Activated gamma-delta T cell (primary cell): Measurements from ENCODE around the gene ZBTB24.

Experiments used
- DNase-seq: peaks from one replicate; lab custom pipeline; 2025; lab: John Stamatoyannopoulos, UW

The ZBTB24 gene

DNA sequence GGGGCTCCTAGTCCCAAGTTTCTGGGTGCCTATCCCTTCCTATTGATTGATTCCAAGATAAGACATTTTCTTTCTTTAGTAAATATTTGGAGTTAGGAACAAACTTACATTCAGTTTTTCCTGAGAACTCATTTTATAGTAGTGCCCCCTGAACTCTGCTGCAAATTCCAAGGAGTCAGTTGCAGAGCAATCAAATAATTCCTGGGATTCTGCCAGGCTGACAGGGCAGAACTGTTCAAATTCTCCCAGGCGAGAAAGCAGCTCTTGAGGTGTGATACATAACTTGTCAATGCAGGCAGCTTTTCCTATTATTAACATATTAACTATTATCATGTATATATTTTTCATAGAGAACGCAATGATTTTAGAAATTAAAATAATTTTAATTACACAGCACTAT, 15.9 kb upstream of the ZBTB24 start:
- DNase-seq, result no peak

DNA sequence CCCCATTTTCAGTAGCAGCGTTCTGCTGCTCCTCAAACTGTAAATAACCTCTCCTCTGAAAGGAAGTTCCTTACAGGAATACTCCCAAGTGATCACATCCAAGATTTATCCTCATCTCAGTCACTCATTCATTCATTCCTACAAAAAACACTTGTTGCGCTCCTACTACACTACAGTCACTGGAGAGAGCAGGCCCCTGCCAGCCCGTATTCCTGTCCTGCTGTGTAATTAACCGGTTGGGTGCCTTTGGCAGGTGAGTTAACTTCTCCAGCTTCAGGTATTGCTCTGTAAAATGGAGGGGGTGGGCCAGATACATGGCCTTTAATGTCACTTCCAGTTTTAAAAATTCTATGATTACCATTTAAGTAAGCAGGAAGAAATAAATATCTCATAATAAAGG, 15.0 kb upstream of the ZBTB24 start:
- no peak for DNase-seq

DNA sequence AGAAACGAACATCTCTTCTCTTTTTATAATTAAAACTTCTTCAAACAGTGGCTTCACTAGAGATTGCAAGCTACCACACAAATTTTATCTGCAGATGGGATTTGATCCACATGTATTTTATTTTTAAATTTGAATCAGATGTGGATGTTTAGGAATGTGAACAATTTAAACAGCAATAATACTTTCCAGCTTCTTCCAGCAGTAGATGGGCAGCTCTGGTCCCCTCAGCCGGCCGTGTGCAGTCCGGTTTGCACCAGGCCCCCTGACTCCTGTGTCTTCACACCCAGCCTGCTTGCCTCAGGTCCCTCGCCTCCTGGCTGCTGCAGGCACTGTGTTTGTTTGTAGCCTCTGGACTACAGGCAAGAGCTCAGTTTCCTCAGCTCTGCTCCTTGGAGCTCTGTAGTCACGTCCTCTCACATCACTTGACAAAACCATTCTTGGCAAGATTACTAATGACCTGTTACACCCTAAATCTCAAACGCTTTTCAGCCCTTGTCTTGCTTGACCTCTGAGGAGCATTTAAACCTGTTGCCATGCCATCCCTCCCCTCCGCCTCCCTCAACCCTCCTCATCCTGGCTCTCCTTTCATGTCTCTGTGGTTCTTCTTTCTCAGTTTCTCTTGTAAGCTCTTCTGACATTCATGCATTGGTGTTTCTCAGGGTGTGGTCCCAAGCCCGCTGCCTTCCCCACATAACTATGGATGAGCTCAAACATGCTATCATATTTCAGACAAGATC, 13.2 kb upstream of the ZBTB24 start:
- DNase-seq, result no peak

DNA sequence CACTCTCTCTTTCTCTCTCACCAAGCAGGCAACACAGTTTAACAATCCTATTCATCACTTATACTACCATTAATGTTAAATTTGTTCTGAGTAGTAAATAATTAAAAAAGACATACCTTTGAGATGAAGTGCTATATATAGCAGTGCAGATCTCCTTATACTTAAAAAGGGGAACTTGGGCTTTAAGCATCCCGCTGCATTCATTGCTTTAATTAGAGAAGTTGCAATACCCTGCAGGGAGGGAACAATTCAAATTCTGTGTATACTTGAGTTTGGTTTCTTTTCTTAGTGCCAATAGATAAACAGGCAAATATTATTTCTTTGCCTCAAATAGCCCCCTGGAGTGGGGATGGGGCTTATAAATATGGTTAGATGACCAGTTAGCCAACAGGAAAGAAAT, 10.8 kb upstream of the ZBTB24 start:
- no peak for DNase-seq

DNA sequence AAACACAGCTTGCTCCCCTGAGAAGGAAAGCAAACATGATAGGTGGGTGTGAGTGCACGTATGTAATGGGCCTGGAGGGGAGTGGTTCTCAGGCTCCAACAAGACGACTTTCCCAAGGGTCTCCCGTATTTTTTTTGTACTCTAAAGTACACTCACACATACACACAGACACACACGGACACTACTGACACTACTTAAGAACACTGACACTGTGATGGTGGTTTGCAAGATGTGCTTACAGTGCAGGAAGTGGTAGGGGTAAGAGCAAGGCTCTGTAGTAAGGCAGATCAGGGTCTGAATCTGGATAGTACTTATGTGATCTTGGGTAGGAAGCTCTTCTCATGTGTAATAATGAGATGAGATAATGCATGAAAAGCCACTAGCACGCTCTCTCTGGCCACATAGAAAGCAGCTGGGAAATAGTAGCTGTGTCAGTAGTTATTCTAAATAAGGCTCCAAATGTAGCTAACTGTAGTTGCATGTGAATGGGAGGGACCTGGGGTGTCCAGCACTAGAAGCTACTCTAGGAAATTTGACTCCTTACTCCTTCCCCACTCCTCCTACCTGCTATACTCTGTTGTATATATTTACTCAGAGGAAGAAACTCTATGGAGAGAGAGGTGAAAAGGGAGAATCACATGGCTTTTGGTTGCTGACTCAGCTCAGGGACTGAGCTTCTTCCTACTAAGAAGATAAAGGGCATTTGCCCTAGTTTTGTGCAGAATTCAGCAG, 8.4 kb upstream of the ZBTB24 start:
- no peak for DNase-seq

DNA sequence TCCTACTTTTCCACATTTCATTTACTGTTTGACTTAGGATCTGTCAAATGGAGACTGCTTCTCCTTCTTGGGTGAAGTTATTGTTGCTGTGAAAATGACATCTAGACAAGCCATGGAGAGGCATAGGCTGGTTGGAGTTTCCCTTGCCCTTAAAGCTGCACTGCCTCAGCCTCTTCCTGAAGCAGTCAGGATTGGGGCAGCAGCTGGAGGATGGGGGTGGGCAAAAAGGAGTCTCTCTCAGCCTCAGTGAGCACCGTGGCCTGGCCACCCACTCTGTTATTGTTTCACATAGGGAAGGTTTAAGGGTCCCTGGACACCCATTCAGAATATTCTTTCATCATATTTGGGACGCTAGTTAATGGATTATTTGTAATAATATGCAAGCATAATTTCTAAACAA, 7.7 kb upstream of the ZBTB24 start:
- DNase-seq, result no peak

DNA sequence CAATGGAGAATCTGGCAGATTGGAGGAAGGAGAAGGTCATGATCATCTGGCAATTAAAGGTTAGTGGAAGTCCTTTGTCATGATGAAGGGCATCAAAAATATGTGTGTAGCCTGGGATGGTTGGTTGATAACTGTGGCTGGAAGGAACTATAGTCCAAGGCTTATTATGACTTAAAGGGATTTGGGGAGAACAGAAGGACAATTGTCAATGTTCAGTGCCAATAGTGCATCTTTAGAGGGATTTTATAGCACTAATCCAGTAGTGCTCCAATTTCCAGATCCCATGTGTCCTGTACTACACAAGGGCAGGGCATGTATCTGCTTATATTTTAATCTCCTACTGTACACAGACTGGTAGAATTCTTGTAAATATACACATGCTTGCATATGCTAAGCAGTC, 5.0 kb upstream of the ZBTB24 start:
- DNase-seq, result no peak

DNA sequence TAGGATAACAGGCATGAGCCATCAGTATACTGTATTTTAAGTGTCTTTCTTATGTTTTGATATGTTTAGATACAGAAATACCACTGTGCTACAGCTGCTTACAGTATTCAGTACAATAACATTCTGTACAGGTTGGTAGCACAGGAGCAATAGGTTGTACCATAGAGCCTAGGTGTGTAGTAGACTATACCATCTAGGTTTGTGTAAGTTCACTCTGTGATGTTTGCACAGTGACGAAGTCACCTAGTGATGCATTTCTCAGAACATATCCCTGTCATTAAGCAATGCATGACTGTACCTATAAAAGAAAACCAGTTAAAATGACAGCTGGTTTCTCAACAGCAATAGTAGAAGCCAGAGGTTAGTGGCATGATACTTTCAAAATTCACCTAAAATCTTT, 3.0 kb upstream of the ZBTB24 start:
- no peak for DNase-seq

DNA sequence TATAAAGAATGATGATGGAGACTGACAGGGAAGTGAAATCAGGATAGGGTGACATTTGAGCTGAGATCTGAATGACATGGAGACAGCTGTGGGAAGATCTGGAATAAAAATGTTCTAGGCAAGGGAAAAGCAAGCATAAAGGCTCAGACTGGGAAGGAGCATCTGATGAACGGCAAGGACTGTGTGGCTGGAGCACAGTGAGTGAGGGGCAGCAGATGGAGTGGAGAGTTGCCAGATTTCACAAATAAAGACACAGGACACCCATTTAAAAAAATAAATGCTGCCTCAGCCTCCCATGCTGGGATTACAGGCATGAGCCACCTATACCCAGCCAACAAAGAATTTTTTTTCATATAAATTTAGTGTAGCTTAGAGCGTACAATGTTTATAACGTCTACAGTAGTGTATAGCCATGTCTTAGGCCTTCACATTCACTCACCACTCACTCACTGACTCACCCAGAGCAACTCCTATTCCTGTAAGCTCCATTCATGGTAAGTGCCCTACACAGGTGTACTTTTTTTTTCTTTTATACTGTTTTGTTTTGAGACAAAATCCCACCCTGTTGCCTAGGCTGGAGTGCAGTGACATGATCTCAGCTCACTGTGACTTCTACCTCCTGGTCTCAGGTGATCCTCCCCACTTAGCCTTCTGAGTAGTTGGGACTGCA, 2.4 kb upstream of the ZBTB24 start:
- DNase-seq, result no peak

DNA sequence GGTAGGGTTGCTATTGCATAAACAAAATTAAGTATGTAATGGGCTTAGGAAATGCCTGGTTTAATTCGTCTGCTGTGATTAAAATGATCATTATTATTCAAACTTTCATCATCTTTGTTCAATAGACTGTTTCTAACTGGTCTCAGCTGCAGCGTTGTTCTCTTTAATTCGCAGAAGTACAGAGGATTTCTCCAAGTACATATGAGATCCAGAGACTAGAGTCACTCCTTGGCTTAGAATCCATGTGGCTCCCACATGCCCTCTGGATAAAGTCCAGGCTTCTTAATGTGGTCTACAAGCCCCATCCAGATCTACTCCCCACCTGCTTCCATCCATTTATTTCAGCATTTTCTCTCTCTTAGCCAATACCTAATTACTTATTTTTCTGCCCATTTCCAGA, 1.1 kb upstream of the ZBTB24 start:
- DNase-seq, result no peak

DNA sequence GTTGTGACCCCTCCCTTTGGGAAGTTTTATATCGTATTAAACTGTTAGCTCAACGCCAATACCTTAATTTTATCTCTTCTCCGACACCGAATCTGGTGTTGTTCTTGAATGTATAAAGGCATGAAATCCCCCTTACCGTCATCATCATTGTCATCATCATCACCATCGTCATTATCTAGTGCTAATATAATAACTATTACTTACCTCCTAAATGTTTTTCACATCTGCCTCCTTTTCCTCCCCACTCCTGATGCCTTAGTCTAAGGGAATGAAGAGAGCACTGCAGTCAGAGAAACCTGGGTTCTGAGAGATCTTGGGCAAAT, 677 bp upstream of the ZBTB24 start:
- no peak for DNase-seq

DNA sequence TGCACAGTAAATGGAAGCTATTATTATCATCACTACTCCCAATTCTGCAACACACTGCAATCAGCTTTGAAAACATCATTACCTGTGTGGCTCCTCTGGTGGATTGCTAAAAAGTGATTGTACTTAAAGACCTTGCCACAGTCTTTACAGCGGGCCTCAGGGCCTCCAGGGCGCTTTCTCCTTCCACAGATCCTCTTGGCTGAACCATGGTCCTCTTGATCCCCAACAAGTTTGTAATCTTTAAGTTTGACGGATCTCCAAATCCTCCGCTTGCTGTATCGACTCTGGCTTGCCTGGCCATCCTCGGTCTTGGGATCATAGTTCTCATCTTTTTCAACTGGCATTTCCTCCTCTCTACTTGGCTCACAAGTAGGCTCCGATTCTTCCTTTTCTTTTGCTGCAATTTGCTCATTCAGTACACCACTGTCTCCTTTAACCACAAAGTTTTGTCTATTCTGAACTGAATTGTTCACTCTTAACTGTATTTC, 2.0 kb downstream of the ZBTB24 start:
- DNase-seq, result no peak

DNA sequence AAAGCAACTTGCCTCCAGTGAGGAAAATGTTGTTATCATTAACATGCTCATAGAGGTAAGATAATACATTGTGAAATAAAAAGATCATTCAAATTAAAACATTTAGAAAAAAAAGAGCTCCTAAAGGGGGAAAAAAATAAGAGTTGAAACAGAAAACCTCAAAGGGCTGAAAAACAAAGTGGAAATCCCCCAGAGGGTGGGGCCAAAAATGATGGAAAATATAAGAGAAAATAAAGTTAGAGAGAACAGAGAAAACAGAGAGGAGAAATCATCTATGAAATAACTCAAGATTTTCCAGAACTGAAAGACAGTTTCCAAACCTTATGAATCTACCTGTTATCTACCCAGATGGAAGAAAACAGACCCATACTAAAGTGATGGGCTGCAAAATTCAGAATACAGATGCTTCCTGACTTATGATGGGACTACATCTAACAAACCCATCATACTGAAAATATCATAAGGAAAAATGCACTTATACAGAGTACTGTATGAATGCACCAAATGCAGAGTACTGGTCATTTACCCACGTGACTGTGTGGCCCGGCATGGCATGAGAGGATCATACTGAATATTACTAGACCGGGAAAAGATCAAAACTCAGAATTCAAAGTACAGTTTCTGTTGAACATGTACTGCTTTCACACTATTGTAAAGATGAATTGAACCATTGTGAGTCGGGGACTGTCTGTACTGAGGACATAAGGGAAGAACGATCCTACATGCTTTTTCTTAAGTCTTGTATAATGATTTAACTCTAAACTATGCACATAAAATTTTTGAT, 4.0 kb downstream of the ZBTB24 start:
- no peak for DNase-seq

DNA sequence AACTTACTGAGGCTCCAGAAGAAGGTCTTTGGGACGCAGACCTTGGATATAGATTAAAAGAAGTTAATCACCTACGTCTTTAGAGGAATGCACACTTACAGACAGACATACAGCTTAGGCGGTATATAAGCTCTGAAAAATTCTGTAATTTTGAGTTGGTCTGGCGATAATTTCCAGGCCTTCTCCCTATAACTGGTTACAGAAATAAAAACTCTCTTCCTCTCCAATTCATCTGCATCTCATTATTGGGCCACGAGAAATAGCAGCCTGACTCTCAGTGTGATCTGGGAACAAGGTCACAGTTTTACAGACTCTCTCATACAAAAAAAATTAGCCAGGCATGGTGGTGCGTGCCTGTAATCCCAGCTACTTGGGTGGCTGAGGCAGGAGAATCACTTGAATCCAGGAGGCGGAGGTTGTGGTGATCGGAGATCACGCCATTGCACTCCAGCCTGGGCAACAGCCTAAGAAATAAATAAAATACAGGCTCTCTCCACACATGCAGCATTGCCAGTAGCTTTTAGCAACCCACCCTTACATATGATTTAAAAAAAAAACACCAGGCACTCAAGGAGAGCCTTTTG, 4.7 kb downstream of the ZBTB24 start:
- no peak for DNase-seq

DNA sequence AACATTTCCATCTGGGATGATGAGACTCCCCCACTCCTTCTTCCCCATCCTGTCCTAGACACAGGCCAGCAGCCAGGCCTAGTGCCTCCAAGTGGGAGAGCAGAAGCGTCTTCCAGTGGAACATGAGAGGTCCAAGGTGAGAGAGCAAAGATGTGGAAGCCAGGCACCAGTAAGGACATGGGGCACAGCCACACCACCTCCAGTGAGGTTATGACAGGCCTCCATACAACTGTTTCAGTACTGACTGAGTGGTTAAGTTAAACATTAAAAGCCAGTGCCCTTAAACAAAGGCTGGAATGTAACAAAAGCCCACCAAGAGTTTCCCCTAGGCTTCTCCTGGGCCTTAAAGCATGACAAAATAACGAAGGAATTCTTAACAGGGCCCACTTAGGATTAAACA, 5.3 kb downstream of the ZBTB24 start:
- DNase-seq, result no peak

DNA sequence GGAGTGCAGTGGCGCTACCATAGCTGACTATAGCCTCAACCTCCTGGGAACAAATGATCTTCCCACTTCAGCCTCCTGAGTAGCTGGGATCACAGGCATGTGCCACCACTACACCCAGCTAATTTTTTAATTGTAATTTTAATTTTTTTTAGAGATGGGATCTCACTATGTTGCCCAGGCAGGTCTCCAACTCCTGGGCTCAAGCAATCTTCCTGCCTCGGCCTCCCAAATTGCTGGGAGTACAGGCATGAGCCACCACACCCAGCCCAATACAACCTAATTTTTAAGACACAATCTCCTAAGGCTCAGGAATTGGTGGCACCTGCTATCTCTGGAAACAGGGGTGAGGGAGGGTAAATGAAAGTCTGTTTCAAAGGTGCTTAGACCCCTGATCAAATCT, 5.8 kb downstream of the ZBTB24 start:
- DNase-seq, result no peak

DNA sequence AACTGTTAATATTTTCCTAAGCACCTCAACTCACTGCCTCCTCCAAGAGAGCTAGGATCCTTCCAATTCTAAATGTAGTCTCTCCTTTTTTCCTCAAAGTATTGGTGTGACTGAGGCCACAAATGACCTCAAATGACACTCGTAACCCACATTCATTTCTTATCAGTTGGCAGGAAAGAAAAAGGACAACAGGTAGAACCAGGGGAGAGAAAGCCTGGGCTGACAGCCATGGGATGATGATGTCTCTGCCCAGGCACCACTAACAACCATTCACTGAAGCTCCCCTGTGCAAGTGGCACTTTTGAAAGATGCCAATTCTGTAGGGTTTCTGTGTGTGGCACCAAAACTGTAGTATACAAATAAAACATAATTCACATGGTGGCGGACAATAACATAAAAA, 7.4 kb downstream of the ZBTB24 start:
- DNase-seq, result no peak

DNA sequence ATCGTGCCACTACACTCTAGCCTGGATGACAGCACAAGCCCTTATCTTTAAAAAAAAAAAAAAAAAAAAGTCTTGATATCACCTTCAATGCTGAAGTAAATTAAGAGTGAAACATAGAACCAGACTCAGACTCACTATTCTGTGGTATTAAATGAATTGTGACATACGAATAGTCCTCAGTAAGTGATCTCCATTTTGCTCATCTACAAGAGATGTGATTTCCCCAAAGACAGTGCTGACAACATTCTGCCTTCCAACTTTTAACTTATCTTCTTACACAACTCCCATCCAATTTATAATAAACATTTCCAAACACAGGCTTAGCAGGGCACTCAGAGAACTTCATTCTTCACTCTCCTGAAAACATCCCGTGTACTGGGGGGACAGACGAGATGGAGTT, 8.0 kb downstream of the ZBTB24 start:
- DNase-seq, result no peak

DNA sequence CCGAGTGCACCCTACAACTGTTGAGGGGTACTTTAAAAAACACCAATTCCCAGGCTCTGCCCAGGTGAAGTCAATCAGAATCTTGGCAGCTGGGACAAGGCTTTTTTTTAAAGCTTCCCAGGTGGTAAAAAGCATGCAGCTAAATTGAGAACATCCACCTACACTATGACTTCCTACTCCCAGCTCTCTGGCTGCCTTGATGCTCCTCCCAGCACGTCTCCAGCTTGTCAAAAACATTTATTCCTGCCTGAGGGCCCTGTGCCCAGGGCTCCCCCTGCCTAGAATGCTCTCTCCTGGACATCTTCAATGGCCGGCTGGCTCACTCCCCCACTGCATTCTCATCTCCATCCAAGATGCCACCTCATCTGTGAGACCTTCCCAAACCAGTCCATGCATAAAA, 9.9 kb downstream of the ZBTB24 start:
- no peak for DNase-seq

DNA sequence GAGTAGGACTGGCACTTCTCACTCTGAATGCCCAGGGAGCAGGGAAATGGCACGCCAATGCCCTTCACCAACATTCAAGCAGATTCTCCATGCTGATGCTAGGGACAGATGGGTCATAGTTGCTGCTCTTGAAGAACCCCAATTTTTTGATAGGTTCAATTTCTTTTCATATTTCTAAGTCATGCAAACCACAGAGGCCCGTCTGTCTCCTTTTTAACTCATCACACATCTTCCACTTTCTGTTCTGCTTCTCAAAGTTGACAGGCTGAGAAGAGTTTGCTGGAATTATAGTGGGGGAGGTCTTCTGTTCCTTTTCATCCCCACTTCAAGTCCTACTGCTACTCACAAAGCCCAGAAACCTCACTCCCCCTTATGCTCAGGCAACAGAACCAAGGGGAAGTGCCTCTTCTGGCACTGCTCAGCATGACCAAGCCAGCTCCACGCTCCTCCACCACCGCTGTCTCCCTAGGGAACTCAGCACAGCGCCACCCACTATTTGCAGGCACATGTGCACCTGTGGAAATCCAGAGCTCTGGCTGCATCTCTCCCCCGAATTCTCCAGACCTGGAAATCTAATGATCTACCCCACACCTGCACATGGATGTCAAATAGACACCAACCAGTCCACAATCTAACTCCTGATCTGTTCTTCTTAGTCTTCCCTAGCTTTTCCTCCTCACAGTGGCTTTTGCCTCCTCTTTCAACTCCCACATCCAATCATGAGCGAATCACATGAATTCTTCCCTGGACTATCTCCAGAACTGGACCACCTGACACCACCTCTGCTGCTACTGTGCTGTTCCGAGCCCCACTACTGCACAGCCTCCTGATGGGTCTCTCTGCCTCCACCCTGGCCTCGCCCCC, 10.7 kb downstream of the ZBTB24 start:
- no peak for DNase-seq
